Smooth muscle cell of the brain vasculature (primary cell): ENCODE results near the gene PDCD10.

Source experiments
- DNase-seq: peaks from one replicate; pipeline ENCODE4 v3.0.0-alpha.2; 2012; ENCODE audit warnings: low read depth, low spot score

Gene PDCD10

GRCh38 chr3:167684388-167684993 is 50.2 kb downstream of the PDCD10 start:
- peak; percentile 32 for DNase-seq

- no peak for DNase-seq
Observed at GRCh38 chr3:167679526-167679925, 55.2 kb downstream of the PDCD10 start.

- DNase-seq: no peak
Observed at GRCh38 chr3:167675848-167676247, 58.8 kb downstream of the PDCD10 start.

- no peak for DNase-seq
Observed at GRCh38 chr3:167673221-167673620, 61.5 kb downstream of the PDCD10 start.

GRCh38 chr3:167671878-167672427 is 62.7 kb downstream of the PDCD10 start:
- no peak for DNase-seq

- DNase-seq: no peak
Observed at GRCh38 chr3:167669699-167670098, 65.0 kb downstream of the PDCD10 start.

GRCh38 chr3:167668651-167669050 is 66.0 kb downstream of the PDCD10 start:
- DNase-seq: no peak

GRCh38 chr3:167666563-167666962 is 68.1 kb downstream of the PDCD10 start:
- DNase-seq: no peak

- DNase-seq: no peak
Observed at GRCh38 chr3:167662919-167663400, 71.7 kb downstream of the PDCD10 start.

- no peak for DNase-seq
Observed at GRCh38 chr3:167657684-167658225, 76.9 kb downstream of the PDCD10 start.

- no peak for DNase-seq
Observed at GRCh38 chr3:167656821-167657220, 77.9 kb downstream of the PDCD10 start.

GRCh38 chr3:167653760-167654159 is 80.9 kb downstream of the PDCD10 start, which contains the start of gene WDR49:
Gene WDR49 (minus strand): TSS chr3:167653942. CDS start chr3:167653425, 517 bp downstream.
- no peak for DNase-seq

- no peak for DNase-seq
Observed at GRCh38 chr3:167653155-167653554, 81.5 kb downstream of the PDCD10 start.

- DNase-seq: no peak
Observed at GRCh38 chr3:167651826-167652225, 82.9 kb downstream of the PDCD10 start.

- DNase-seq: no peak
Observed at GRCh38 chr3:167650459-167650858, 84.2 kb downstream of the PDCD10 start.

GRCh38 chr3:167649746-167650145 is 84.9 kb downstream of the PDCD10 start:
- DNase-seq: no peak

- DNase-seq: no peak
Observed at GRCh38 chr3:167644611-167645010, 90.1 kb downstream of the PDCD10 start.
